Activated gamma-delta T cell treated with Interleukin-2 at 50 U/mL for 16 hours (primary cell): ENCODE measurements around the gene IL1RAPL1.

ENCODE experiments used
- DNase-seq: peaks from one replicate; pipeline ENCODE4 v3.0.0-alpha.2; 2020

IL1RAPL1 gene

GRCh38 chrX:29662759-29663503, 1075.7 kb downstream of the IL1RAPL1 start:
- no peak for DNase-seq

GRCh38 chrX:29665532-29665931, 1078.3 kb downstream of the IL1RAPL1 start:
- DNase-seq, result no peak

GRCh38 chrX:29666366-29666765, 1079.1 kb downstream of the IL1RAPL1 start:
- no peak for DNase-seq

GRCh38 chrX:29671421-29671820, 1084.2 kb downstream of the IL1RAPL1 start:
- DNase-seq, result no peak

- DNase-seq, result no peak
Observed at GRCh38 chrX:29687687-29688086, 1100.4 kb downstream of the IL1RAPL1 start.

GRCh38 chrX:29690061-29690460, 1102.8 kb downstream of the IL1RAPL1 start:
- no peak for DNase-seq

- no peak for DNase-seq
Observed at GRCh38 chrX:29691044-29691443, 1103.8 kb downstream of the IL1RAPL1 start.

- DNase-seq, result no peak
Observed at GRCh38 chrX:29693912-29694311, 1106.7 kb downstream of the IL1RAPL1 start.

GRCh38 chrX:29699239-29699638, 1112.0 kb downstream of the IL1RAPL1 start:
- no peak for DNase-seq

- DNase-seq, result no peak
Observed at GRCh38 chrX:29707088-29707487, 1119.8 kb downstream of the IL1RAPL1 start.

- no peak for DNase-seq
Observed at GRCh38 chrX:29721152-29721551, 1133.9 kb downstream of the IL1RAPL1 start.

GRCh38 chrX:29724316-29724715, 1137.1 kb downstream of the IL1RAPL1 start:
- DNase-seq, result no peak

GRCh38 chrX:29726811-29727210, 1139.6 kb downstream of the IL1RAPL1 start:
- DNase-seq, result no peak

- no peak for DNase-seq
Observed at GRCh38 chrX:29728639-29729038, 1141.4 kb downstream of the IL1RAPL1 start.

GRCh38 chrX:29744966-29745365, 1157.7 kb downstream of the IL1RAPL1 start:
- DNase-seq, result no peak

GRCh38 chrX:29746326-29746725, 1159.1 kb downstream of the IL1RAPL1 start:
- DNase-seq, result no peak

GRCh38 chrX:29762006-29762405, 1174.8 kb downstream of the IL1RAPL1 start:
- no peak for DNase-seq

- DNase-seq, result no peak
Observed at GRCh38 chrX:29775890-29776289, 1188.6 kb downstream of the IL1RAPL1 start.

GRCh38 chrX:29787656-29788055, 1200.4 kb downstream of the IL1RAPL1 start:
- no peak for DNase-seq

- DNase-seq, result no peak
Observed at GRCh38 chrX:29788991-29789699, 1201.9 kb downstream of the IL1RAPL1 start.

GRCh38 chrX:29792335-29792734, 1205.1 kb downstream of the IL1RAPL1 start:
- DNase-seq, result no peak

GRCh38 chrX:29797156-29797555, 1209.9 kb downstream of the IL1RAPL1 start:
- no peak for DNase-seq

- DNase-seq, result no peak
Observed at GRCh38 chrX:29798469-29798868, 1211.2 kb downstream of the IL1RAPL1 start.

GRCh38 chrX:29813174-29813573, 1225.9 kb downstream of the IL1RAPL1 start:
- no peak for DNase-seq
